ENCODE data around the gene IL17REL. TPM values are rescaled to one million over a fixed set of nuclear protein-coding genes. Genes with fewer than 3 reads are reported as not detected.

The IL17REL gene
- total and polyA plus RNA-seq, 5 experiments from 2014 or later: not detected

DNA sequence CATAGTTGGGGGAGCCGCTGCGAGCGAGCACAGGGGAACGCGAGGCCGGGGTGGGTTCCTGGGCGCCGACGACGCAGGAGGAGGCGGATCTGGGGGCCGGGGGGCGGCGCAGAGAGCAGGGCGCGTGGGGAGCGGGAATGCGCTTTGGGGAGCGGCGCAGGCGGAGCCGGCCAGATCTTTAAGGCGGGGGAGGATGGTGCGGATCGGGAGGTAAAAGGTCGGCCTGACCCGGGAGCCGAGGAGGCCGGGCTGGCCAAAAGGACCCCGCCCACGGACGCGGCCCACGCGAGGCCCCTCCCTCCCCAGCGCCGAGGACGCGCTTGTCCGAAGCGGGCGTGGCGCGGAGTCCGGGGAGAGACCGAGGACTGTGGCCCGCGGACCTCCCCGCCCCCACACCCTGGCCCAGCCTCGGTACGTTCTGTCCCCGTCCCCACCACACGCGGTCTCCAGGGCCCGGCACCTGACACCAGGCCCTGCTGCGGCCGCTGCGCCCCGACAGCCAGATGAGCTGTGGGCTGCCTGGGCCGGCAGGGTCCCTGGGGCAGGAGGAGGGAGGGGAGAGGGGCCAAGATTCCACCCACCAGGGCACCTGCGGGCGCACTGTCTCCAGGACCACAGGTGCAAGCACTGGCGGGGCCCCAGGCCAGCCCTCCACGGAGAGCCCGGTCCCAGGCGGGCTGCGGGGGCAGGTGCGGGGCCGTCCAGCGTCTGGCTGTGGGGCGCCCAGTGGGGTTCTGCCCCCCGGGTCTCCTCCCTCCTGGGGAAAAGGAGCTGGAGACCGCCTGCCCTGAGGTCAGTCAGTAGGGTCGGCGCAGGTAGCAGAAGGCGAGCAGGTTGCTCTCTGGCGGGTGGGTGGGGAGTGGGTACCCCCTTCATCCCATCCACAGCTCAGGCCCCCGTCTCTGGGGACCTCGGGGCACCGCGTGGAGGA is 41.1 kb downstream of the IL17REL start:
- ATAC-seq: peak; percentile 62 to 76
- POLR2A ChIA-PET: interaction anchor here (1.0 to 4.0 kb wide), 5 partner anchors 11 to 36 kb away, joined by 3 to 54 read pairs (median 5); partner anchors contain the start of gene PIM3
- H3K36me3 Mint-ChIP-seq: no peaks in the 10 kb centered on the region
- peak overlapping the region; percentile 79 to 90 (median 86) for H3K4me3 Mint-ChIP-seq
- H3K4me1 Mint-ChIP-seq: peaks cover 12 to 34% (median 32%) of the 10 kb centered on the region in 4 donors
- no peaks in the 10 kb centered on the region for H3K9me3 Mint-ChIP-seq
- H3K27ac Mint-ChIP-seq: peak overlapping the region; percentile 84 to 97 (median 95)
- peaks cover 0 to 1% (median 0%) of the 10 kb centered on the region in 5 donors for H3K27me3 Mint-ChIP-seq
- DNase-seq: peak in 5 of 10 donors; percentile 16 to 63 (median 58)

DNA sequence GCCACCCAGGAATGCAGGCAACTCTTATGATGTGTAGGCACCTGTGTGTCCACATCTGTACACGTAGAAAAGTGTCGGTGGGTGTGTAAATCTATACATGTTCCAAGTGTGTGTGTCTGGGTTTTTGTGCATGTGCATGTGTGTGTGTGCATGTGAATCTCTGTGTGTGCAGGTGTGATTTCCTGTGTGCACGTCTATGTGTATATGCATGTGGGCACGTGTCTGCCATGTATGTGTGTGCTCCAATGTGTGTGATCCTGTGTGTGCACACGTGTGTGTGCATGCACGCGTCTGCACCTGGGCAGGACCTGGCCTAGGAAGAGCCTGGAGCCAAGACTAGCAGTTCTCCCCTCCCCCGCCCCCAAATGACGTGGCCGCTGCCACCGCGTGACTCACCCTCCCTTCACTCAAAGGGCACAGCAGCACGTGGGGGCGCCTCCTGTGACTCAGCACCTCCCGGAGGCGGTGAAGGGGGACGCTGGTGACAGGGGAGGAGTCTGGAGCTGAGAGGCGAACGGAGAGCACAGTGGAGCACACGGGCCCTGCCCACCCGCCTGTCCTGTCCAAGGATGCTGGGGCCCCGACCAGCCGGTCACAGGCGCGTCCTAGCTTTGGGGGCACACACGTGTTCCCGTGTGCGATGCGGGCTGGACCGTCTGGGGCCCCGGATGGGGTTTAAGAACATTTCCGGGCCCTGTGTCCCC is 41.9 kb downstream of the IL17REL start:
- Mint-ChIP-seq H3K36me3 (no peaks in the 10 kb centered on the region), H3K9me3 (no peaks in the 10 kb centered on the region), H3K4me1 (peaks cover 10 to 34% (median 32%) of the 10 kb centered on the region in 4 donors), H3K27ac (peak overlapping the region; percentile 84 to 97 (median 95)), H3K4me3 (peak overlapping the region; percentile 79 to 90 (median 86)), H3K27me3 (peaks cover 0 to 1% (median 0%) of the 10 kb centered on the region in 5 donors)
- ATAC-seq (peak; percentile 89), DNase-seq (peak; percentile 79 to 96 (median 87))
- POLR2A ChIA-PET: interaction anchor here (1.0 to 4.0 kb wide), 5 partner anchors 10 to 36 kb away, joined by 3 to 54 read pairs (median 5); partner anchors contain the start of gene PIM3

DNA sequence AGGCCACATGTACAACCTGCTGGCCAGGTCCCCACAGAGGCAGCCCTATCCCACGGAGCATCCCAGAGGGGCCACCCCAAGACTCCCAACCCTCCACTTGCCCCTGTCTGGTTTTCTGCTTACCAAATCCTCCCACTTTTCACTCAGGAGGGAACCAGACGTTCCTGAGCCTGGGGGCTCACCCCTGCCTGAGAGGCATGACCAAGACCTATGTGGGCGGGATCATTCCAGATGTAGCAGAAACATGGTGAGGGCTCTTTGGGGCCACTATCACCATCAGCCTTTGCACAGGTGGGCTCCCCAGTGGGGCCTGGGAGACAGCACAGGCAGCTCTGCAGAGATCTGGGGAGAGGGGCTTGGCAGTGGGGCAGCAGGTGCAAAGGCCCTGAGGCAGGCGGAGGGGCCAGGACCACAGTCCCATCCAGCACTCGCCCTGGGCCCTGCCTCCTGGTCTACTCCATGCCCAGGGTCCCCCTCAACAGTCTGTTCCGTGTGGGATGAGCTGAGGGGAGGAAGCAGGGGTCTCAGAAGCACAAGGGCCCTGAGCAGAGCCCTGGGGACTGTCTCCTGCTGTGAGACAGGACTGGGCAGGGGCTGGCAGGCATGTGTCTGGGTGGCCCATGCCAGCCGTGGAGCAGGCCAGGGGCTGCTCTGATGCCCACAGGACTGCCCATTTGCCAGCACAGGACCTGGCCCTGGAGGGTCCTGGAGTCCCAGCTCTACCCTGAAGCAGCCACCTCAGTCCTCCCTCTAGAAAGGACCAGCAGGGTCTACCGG is 42.6 kb downstream of the IL17REL start:
- POLR2A ChIA-PET: interaction anchor here (1.3 to 4.0 kb wide), 3 partner anchors 10 to 34 kb away, joined by 3 to 54 read pairs (median 7); partner anchors contain the start of gene PIM3
- peaks cover 4 to 31% (median 27%) of the 10 kb centered on the region in 4 donors for H3K4me1 Mint-ChIP-seq
- peak in 5 of 10 donors; percentile 0 to 55 (median 11) for DNase-seq
- H3K4me3 Mint-ChIP-seq: peak overlapping the region in 9 of 10 donors; percentile 80 to 90 (median 86)
- ATAC-seq: no peak
- H3K36me3 Mint-ChIP-seq: no peaks in the 10 kb centered on the region
- H3K27ac Mint-ChIP-seq: peak overlapping the region; percentile 84 to 97 (median 95)
- H3K9me3 Mint-ChIP-seq: no peaks in the 10 kb centered on the region
- peaks cover 0 to 1% (median 0%) of the 10 kb centered on the region in 5 donors for H3K27me3 Mint-ChIP-seq

DNA sequence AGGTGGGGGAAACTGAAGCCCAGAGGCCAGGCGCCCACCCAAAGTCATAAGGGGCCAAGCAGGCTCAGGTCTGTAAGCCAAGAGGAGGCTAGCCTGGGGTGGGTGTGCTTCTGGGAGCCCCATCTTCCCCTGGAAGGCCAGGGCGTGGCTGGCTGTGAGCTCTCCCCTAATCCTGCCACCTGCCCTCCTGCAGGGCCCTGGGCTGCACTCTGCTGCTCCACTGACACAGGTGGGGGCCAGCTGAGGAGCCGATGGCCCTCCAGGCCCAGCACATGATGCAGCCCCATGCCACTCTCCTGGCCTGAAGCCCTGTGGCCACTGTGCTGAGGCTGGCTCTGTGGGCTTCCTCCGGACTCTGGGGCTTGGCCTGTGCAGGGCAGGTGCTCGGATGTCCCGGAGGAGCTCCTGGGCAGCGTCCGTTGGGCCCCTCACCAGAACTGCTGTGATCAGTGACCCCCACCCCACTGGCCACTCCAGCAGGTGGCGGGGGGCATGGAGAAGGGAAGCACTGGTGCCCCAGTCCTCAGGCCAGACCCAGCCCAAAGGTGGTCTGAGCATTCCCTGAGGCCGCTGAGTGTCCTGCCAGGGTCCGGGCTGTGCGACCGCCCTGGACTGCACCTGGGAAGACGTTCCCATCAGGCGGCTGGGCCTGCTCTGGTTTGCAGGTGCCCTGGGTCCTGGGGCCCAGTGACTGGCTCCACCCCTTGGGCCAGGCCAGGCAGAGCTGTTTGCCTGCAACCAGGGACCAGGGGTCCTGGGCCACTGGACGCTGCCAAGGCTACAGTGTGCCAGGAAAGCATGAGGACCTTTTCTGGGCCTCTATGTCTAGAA is 43.5 kb downstream of the IL17REL start:
- DNase-seq (peak in 4 of 10 donors; percentile 2 to 60 (median 10)), ATAC-seq (no peak)
- Mint-ChIP-seq H3K9me3 (no peaks in the 10 kb centered on the region), H3K4me1 (peaks cover 8 to 38% (median 34%) of the 10 kb centered on the region in 4 donors), H3K27ac (peak overlapping the region in 3 of 10 donors; percentile 44 to 73 (median 47)), H3K4me3 (peak overlapping the region in 1 of 10 donors; percentile 34), H3K27me3 (peaks cover 0 to 1% (median 0%) of the 10 kb centered on the region in 5 donors), H3K36me3 (peaks cover 0 to 4% (median 0%) of the 10 kb centered on the region in 3 donors)
- POLR2A ChIA-PET: interaction anchor here (1.1 to 4.1 kb wide), 3 partner anchors 9 to 32 kb away, joined by 4 to 54 read pairs (median 22); partner anchors contain the start of gene PIM3

DNA sequence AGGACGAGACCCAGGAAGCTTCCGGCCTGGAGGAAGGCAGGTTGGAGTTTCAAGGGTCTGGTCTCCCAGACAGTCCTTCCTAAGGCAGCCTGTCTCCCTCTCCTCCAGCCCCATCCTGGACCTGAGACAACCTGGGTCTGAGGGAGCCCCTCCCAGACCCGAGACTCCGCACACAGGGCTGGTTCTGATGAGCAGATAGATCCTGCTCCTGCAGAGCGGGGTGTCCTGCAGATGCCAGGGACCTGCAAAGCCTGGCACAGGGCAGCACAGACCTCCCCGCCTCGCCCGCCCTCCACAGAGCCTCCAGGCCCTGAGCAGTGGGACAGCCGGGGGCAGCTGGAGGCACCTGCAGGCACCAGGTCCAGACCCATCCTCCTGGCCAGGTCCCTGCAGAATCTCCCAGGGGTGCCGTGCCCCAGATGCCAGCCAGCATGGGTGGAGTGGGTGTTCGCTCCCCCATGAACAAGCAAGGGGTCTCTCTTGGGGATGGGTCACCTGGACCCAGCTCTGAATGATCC is 44.2 kb downstream of the IL17REL start:
- POLR2A ChIA-PET: interaction anchor here (1.1 to 4.1 kb wide), 3 partner anchors 8 to 32 kb away, joined by 4 to 54 read pairs (median 22); partner anchors contain the start of gene PIM3
- ATAC-seq (no peak), DNase-seq (peak in 3 of 10 donors; percentile 6 to 55 (median 17))
- peak overlapping the region in 5 of 10 donors; percentile 44 to 74 (median 53) for H3K27ac Mint-ChIP-seq
- H3K4me1 Mint-ChIP-seq: peaks cover 14 to 45% (median 41%) of the 10 kb centered on the region in 4 donors
- peaks cover 0 to 1% (median 0%) of the 10 kb centered on the region in 5 donors for H3K27me3 Mint-ChIP-seq
- no peaks in the 10 kb centered on the region for H3K9me3 Mint-ChIP-seq
- no peak overlapping the region for H3K4me3 Mint-ChIP-seq
- peaks cover 0 to 10% (median 2%) of the 10 kb centered on the region in 3 donors for H3K36me3 Mint-ChIP-seq

DNA sequence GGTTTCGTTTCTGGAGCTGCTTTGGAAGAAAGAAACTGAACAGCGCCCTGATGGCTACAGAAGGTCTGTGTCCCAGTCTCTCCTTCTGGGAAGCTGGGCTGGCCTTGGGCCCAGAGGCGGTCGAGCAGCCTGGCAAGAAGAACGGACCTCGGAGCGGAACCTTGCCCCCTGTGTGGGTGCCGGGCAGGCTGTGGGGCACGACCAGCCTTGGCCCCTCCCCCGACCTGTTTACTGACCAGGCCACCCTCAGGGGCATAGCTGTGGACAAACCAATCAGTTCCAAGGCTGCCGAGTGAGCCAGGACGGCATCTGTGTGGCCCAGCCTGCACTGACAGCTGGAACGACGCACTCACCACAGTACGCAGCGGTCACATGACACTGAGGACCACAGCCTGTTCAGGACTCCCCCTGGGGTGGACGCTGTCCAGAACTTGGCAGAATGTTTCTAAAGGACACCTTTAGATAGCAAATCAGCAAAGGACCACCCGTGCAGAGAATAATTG is 44.8 kb downstream of the IL17REL start:
- H3K4me1 Mint-ChIP-seq: peaks cover 14 to 49% (median 45%) of the 10 kb centered on the region in 4 donors
- peak overlapping the region in 3 of 10 donors; percentile 18 to 56 (median 45) for H3K4me3 Mint-ChIP-seq
- H3K27me3 Mint-ChIP-seq: peaks cover 0 to 1% (median 0%) of the 10 kb centered on the region in 5 donors
- peaks cover 0 to 14% (median 2%) of the 10 kb centered on the region in 3 donors for H3K36me3 Mint-ChIP-seq
- H3K27ac Mint-ChIP-seq: peak overlapping the region in 6 of 10 donors; percentile 14 to 59 (median 47)
- DNase-seq (peak in 4 of 10 donors; percentile 1 to 47 (median 10)), ATAC-seq (no peak)
- no peaks in the 10 kb centered on the region for H3K9me3 Mint-ChIP-seq
- POLR2A ChIA-PET: interaction anchor here (1.3 to 4.1 kb wide), 2 partner anchors 31 to 37 kb away, joined by 6 to 22 read pairs; no protein-coding TSS in a partner anchor

DNA sequence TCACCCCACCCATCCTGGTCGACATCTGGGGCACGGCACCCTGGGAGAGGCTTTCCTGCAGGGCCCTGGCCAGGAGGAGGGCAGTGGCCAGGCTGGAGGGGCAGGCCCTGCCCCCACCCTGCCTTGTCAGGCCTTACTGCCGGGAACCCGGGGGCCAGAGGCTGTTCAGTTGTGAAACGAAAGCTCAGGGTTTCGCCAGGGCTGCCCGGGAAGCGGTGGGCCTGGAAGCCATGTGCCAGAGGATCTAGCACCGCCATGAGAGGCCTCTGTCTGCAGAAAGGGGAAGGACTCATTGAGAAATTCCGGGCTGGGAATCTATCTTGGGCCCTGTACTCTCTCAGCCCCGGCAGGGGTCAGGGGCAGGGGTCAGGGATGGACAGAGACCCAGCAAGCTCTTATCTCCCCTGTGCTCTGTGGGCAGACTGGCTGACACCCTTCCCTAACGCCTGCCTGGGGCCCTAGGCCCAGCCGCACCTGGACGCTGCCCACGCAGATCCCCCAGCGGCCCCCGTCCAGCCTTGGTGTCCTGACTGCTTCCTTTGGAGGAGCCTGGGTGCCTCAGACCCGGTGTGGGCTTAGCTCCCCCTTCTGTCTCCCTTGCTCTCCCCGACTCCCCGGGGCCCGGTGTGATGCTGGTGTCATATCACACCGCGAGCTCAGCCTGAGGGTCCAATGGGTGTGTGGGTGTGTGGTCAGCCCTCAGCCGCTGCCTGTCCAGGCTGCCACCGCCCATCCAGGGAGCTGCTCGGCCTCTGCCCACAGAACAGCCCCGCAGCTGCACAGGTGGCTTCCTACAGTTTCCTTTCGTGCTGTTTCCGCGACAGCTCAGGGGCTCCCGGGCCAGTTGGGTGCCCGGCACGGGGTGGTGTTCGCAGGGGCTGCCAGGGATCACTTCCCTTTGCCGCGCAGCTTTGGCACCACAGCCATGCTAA is 45.5 kb downstream of the IL17REL start:
- DNase-seq (peak in 4 of 10 donors; percentile 5 to 61 (median 20)), ATAC-seq (no peak)
- H3K27me3 Mint-ChIP-seq: peaks cover 0 to 1% (median 0%) of the 10 kb centered on the region in 5 donors
- peak overlapping the region in 6 of 10 donors; percentile 14 to 65 (median 54) for H3K27ac Mint-ChIP-seq
- H3K4me1 Mint-ChIP-seq: peaks cover 14 to 51% (median 48%) of the 10 kb centered on the region in 4 donors
- POLR2A ChIA-PET: interaction anchor here (0.6 to 4.1 kb wide), 7 partner anchors 13 to 235 kb away, joined by 3 to 22 read pairs (median 3); no protein-coding TSS in a partner anchor
- peaks cover 0 to 16% (median 2%) of the 10 kb centered on the region in 3 donors for H3K36me3 Mint-ChIP-seq
- H3K9me3 Mint-ChIP-seq: no peaks in the 10 kb centered on the region
- peak overlapping the region in 5 of 10 donors; percentile 18 to 56 (median 41) for H3K4me3 Mint-ChIP-seq

DNA sequence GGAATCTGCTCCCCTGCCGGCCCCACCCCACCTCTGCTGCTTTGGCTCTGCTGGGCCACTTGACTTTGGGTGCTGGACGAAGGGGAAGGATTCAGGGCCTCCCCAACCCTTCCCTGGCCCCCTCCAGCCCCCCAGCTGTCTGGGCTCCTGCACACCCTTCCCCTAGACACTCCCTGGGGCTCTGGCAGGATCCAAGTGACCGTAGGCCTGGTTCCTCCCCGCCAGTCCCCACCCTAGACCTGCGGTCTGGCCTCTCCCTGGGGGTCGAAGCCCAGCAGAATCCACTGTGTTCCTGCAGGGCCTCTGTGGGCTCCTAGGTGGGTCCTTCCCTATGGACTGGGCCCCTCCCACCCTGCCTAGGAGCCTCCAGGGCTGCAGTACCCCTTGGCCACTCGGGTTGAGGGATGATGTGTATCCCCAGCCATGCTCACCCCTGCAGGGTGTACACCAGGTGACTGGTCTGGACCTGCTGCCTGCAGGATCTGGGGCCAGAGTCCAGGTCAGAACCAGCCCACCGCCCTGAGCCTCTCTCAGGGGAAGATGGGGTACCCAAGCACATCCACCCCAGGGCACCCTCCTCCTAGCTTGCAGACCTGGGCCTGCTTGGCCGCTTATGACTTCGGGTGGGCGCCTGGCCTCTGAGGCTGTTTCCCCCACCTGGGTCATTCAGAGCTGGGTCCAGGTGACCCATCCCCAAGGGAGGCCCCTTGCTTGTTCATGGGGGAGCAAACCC is 46.4 kb downstream of the IL17REL start:
- DNase-seq (peak in 4 of 10 donors; percentile 0 to 61 (median 12)), ATAC-seq (no peak)
- peaks cover 0 to 1% (median 0%) of the 10 kb centered on the region in 5 donors for H3K27me3 Mint-ChIP-seq
- no peak overlapping the region for H3K4me3 Mint-ChIP-seq
- peak overlapping the region in 3 of 10 donors; percentile 31 to 51 (median 40) for H3K27ac Mint-ChIP-seq
- POLR2A ChIA-PET: interaction anchor here (0.6 to 4.1 kb wide), 6 partner anchors 12 to 225 kb away, joined by 3 to 22 read pairs (median 3); no protein-coding TSS in a partner anchor
- H3K4me1 Mint-ChIP-seq: peaks cover 19 to 57% (median 51%) of the 10 kb centered on the region in 4 donors
- H3K36me3 Mint-ChIP-seq: peaks cover 0 to 21% (median 2%) of the 10 kb centered on the region in 3 donors
- no peaks in the 10 kb centered on the region for H3K9me3 Mint-ChIP-seq
